BLaER1 treated with 17β-estradiol and CSF1 and Interleukin-3, amounts not matched to agents 10 nM and 100 nM (cell line): ENCODE results near the gene KCNE5.

ENCODE experiments used
- H3K27ac ChIP-seq, 11 experiments: shearing (Covaris generic); formaldehyde crosslinking; 2 replicates each; pipeline ENCODE4 v1.8.1; 2022
- H3K27me3 ChIP-seq, 11 experiments: shearing (Covaris generic); formaldehyde crosslinking; 2 replicates each; pipeline ENCODE4 v1.8.1; 2022
- H3K36me3 ChIP-seq, 11 experiments: shearing (Covaris generic); formaldehyde crosslinking; 2 replicates each; pipeline ENCODE4 v1.8.1; 2022
- H3K4me1 ChIP-seq, 10 experiments: shearing (Covaris generic); formaldehyde crosslinking; 2 replicates each; pipeline ENCODE4 v1.8.1; 2022
- H3K4me2 ChIP-seq, 11 experiments: shearing (Covaris generic); formaldehyde crosslinking; 2 replicates each; pipeline ENCODE4 v1.8.1; 2022
- H3K4me3 ChIP-seq, 10 experiments: shearing (Covaris generic); formaldehyde crosslinking; 2 replicates each; pipeline ENCODE4 v1.8.1; 2022
- H3K9ac ChIP-seq, 11 experiments: shearing (Covaris generic); formaldehyde crosslinking; 2 replicates each; pipeline ENCODE4 v1.8.1; 2022
- H3K9me3 ChIP-seq, 11 experiments: shearing (Covaris generic); formaldehyde crosslinking; replicated peaks in 1 of 11; 2 replicates each; pipeline ENCODE4 v1.8.1; 2022
- H4K20me1 ChIP-seq, 11 experiments: shearing (Covaris generic); formaldehyde crosslinking; 2 replicates each; pipeline ENCODE4 v1.8.1; 2022
- Cebpa-rat ChIP-seq, 11 experiments: shearing (Covaris generic); IDR thresholded peaks; 2 replicates each; pipeline ENCODE4 v1.8.1; 2022

The KCNE5 gene

GRCh38 chrX:109626637-109627036 lies 1.7 kb upstream of the KCNE5 start:
- Histone ChIP-seq H3K4me2 (no peak overlapping the region), H3K9ac (no peak overlapping the region), H3K4me1 (no peaks in the 10 kb centered on the region), H3K27ac (no peak overlapping the region), H3K4me3 (no peak overlapping the region), H3K9me3 (peaks cover 0 to 32% (median 10%) of the 10 kb centered on the region in 11 experiments; a peak in 10 of 22 replicates), H3K36me3 (peaks cover 0 to 4% (median 0%) of the 10 kb centered on the region in 11 experiments; a peak in 1 of 22 replicates), H3K27me3 (peaks cover 67 to 98% (median 91%) of the 10 kb centered on the region in 11 experiments), H4K20me1 (peaks cover 0 to 10% (median 0%) of the 10 kb centered on the region in 11 experiments; a peak in 2 of 22 replicates)
- TF ChIP-seq Cebpa-rat (IDR thresholded peaks at IDR 0.05): no peak

- H3K27ac ChIP-seq: no peak overlapping the region
- H3K4me3 ChIP-seq: no peak overlapping the region
- peaks cover 0 to 4% (median 0%) of the 10 kb centered on the region in 11 experiments; a peak in 1 of 22 replicates for H3K36me3 ChIP-seq
- no peak overlapping the region for H3K9ac ChIP-seq
- no peak for TF ChIP-seq Cebpa-rat (IDR thresholded peaks at IDR 0.05)
- H3K9me3 ChIP-seq: peaks cover 0 to 32% (median 10%) of the 10 kb centered on the region in 11 experiments; a peak in 10 of 22 replicates
- peaks cover 75 to 98% (median 91%) of the 10 kb centered on the region in 11 experiments for H3K27me3 ChIP-seq
- no peaks in the 10 kb centered on the region; a peak in 1 of 22 replicates for H4K20me1 ChIP-seq
- H3K4me1 ChIP-seq: peaks cover 0 to 20% (median 0%) of the 10 kb centered on the region in 10 experiments; a peak in 6 of 20 replicates
- H3K4me2 ChIP-seq: no peak overlapping the region
Observed at GRCh38 chrX:109623997-109624396, 975 bp downstream of the KCNE5 start.

- Histone ChIP-seq H3K27ac (no peak overlapping the region), H3K4me2 (no peak overlapping the region), H3K4me1 (peaks cover 0 to 24% (median 0%) of the 10 kb centered on the region in 10 experiments; a peak in 6 of 20 replicates), H3K9me3 (peaks cover 0 to 25% (median 10%) of the 10 kb centered on the region in 11 experiments; a peak in 9 of 22 replicates), H4K20me1 (no peaks in the 10 kb centered on the region; a peak in 1 of 22 replicates), H3K36me3 (peaks cover 0 to 4% (median 0%) of the 10 kb centered on the region in 11 experiments; a peak in 1 of 22 replicates), H3K9ac (no peak overlapping the region), H3K27me3 (peaks cover 85 to 98% (median 93%) of the 10 kb centered on the region in 11 experiments), H3K4me3 (no peak overlapping the region)
- no peak for TF ChIP-seq Cebpa-rat (IDR thresholded peaks at IDR 0.05)
Observed at GRCh38 chrX:109622270-109622669, 2.7 kb downstream of the KCNE5 start.

- peaks cover 0 to 24% (median 0%) of the 10 kb centered on the region in 10 experiments; a peak in 6 of 20 replicates for H3K4me1 ChIP-seq
- peaks cover 84 to 100% (median 96%) of the 10 kb centered on the region in 11 experiments for H3K27me3 ChIP-seq
- no peaks in the 10 kb centered on the region; a peak in 1 of 22 replicates for H4K20me1 ChIP-seq
- no peak overlapping the region for H3K4me3 ChIP-seq
- H3K9me3 ChIP-seq: peaks cover 0 to 6% (median 4%) of the 10 kb centered on the region in 11 experiments; a peak in 8 of 22 replicates
- no peak overlapping the region; a peak in 1 of 22 replicates for H3K9ac ChIP-seq
- H3K36me3 ChIP-seq: peaks cover 0 to 4% (median 0%) of the 10 kb centered on the region in 11 experiments; a peak in 1 of 22 replicates
- peak overlapping the region in 3 of 11 experiments; percentile 7 to 59 (median 23); a peak in 7 of 22 replicates for H3K4me2 ChIP-seq
- no peak for TF ChIP-seq Cebpa-rat (IDR thresholded peaks at IDR 0.05)
- H3K27ac ChIP-seq: peak overlapping the region in 4 of 11 experiments; percentile 5 to 57 (median 47); a peak in 6 of 22 replicates
Observed at GRCh38 chrX:109619771-109620170, 5.2 kb downstream of the KCNE5 start.

- H3K27me3 ChIP-seq: peaks cover 49 to 91% (median 86%) of the 10 kb centered on the region in 11 experiments
- no peak overlapping the region for H3K4me3 ChIP-seq
- H3K9me3 ChIP-seq: no peaks in the 10 kb centered on the region
- TF ChIP-seq Cebpa-rat (IDR thresholded peaks at IDR 0.05): no peak
- no peak overlapping the region for H3K9ac ChIP-seq
- H3K27ac ChIP-seq: no peak overlapping the region
- no peak overlapping the region for H3K4me2 ChIP-seq
- H3K36me3 ChIP-seq: no peaks in the 10 kb centered on the region
- peaks cover 0 to 14% (median 0%) of the 10 kb centered on the region in 10 experiments; a peak in 5 of 20 replicates for H3K4me1 ChIP-seq
- no peaks in the 10 kb centered on the region for H4K20me1 ChIP-seq
Observed at GRCh38 chrX:109614951-109615350, 10.0 kb downstream of the KCNE5 start.

GRCh38 chrX:109601486-109601885 lies 23.5 kb downstream of the KCNE5 start:
- TF ChIP-seq Cebpa-rat (IDR thresholded peaks at IDR 0.05): no peak
- H3K27ac ChIP-seq: no peak overlapping the region
- no peak overlapping the region for H3K4me2 ChIP-seq
- H3K4me1 ChIP-seq: 0 out of 20 replicates have a peak, but pooled peaks cover 0 to 5% (median 0%) of the 10 kb centered on the region in 10 experiments
- peaks cover 0 to 7% (median 0%) of the 10 kb centered on the region in 11 experiments; a peak in 1 of 22 replicates for H4K20me1 ChIP-seq
- peaks cover 0 to 8% (median 0%) of the 10 kb centered on the region in 11 experiments; a peak in 5 of 22 replicates for H3K9me3 ChIP-seq
- no peaks in the 10 kb centered on the region for H3K36me3 ChIP-seq
- no peak overlapping the region for H3K9ac ChIP-seq
- peaks cover 85 to 100% (median 99%) of the 10 kb centered on the region in 11 experiments for H3K27me3 ChIP-seq
- no peak overlapping the region for H3K4me3 ChIP-seq

- no peaks in the 10 kb centered on the region; a peak in 1 of 22 replicates for H3K9me3 ChIP-seq
- peaks cover 84 to 98% (median 93%) of the 10 kb centered on the region in 11 experiments for H3K27me3 ChIP-seq
- no peak for TF ChIP-seq Cebpa-rat (IDR thresholded peaks at IDR 0.05)
- no peak overlapping the region for H3K9ac ChIP-seq
- no peaks in the 10 kb centered on the region for H3K36me3 ChIP-seq
- no peak overlapping the region for H3K4me3 ChIP-seq
- H3K4me1 ChIP-seq: 0 out of 20 replicates have a peak, but pooled peaks cover 0 to 5% (median 0%) of the 10 kb centered on the region in 10 experiments
- H3K27ac ChIP-seq: no peak overlapping the region
- H4K20me1 ChIP-seq: peaks cover 0 to 7% (median 0%) of the 10 kb centered on the region in 11 experiments; a peak in 1 of 22 replicates
- H3K4me2 ChIP-seq: no peak overlapping the region
Observed at GRCh38 chrX:109600237-109600651, 24.7 kb downstream of the KCNE5 start.

- Histone ChIP-seq H3K27ac (no peak overlapping the region), H3K9me3 (no peaks in the 10 kb centered on the region; a peak in 1 of 22 replicates), H3K4me3 (no peak overlapping the region), H3K4me2 (no peak overlapping the region), H3K4me1 (peaks cover 0 to 6% (median 0%) of the 10 kb centered on the region in 10 experiments; a peak in 1 of 20 replicates), H3K27me3 (peaks cover 73 to 97% (median 86%) of the 10 kb centered on the region in 11 experiments), H3K9ac (no peak overlapping the region), H3K36me3 (no peaks in the 10 kb centered on the region), H4K20me1 (peaks cover 0 to 7% (median 0%) of the 10 kb centered on the region in 11 experiments; a peak in 1 of 22 replicates)
- TF ChIP-seq Cebpa-rat (IDR thresholded peaks at IDR 0.05): no peak
Observed at GRCh38 chrX:109596015-109596414, 29.0 kb downstream of the KCNE5 start.

- Histone ChIP-seq H3K9ac (no peak overlapping the region), H3K4me1 (peaks cover 0 to 6% (median 0%) of the 10 kb centered on the region in 10 experiments; a peak in 1 of 20 replicates), H3K27ac (no peak overlapping the region), H3K27me3 (peaks cover 81 to 99% (median 89%) of the 10 kb centered on the region in 11 experiments), H3K36me3 (no peaks in the 10 kb centered on the region), H3K4me3 (no peak overlapping the region), H4K20me1 (peaks cover 0 to 7% (median 0%) of the 10 kb centered on the region in 11 experiments; a peak in 2 of 22 replicates), H3K4me2 (no peak overlapping the region), H3K9me3 (no peaks in the 10 kb centered on the region)
- TF ChIP-seq Cebpa-rat (IDR thresholded peaks at IDR 0.05): no peak
Observed at GRCh38 chrX:109590176-109590575, 34.8 kb downstream of the KCNE5 start.
